DOHH2 (cell line): ENCODE results near the gene SEMA3D.

Experiments
- CTCF ChIP-seq: fragments of 200-600 bp; sonication (generic); IDR thresholded peaks from one replicate; pipeline ENCODE4 v1.5.1; 2014; ENCODE audit warnings: antibody characterized with exemption, mild to moderate bottlenecking, low read depth, low read length; ENCODE audit not compliant: poor library complexity, severe bottlenecking
- EZH2phosphoT487 ChIP-seq: fragments of 200-600 bp; sonication (generic); IDR thresholded peaks from 2 replicates; pipeline ENCODE4 v1.6.1; 2017; ENCODE audit warnings: borderline replicate concordance, mild to moderate bottlenecking, antibody characterized with exemption, low read length, moderate library complexity, mixed read lengths

- TF ChIP-seq CTCF (no peak), EZH2phosphoT487 (no peak)
These were observed 9.5 kb downstream of the SEMA3D start for GRCh38 chr7:85177316-85177715.
